GM10847 (cell line): Measurements from ENCODE around the gene FSD2.

Source experiments
- POLR2A ChIP-seq: IDR thresholded peaks from 2 replicates; pipeline ENCODE4 v1.6.1; 2011; ENCODE audit not compliant: insufficient read length; ENCODE audit errors: extremely low read depth

Gene FSD2

GRCh38 chr15:82835391-82835917, 29.6 kb upstream of the FSD2 start:
- no peak for TF ChIP-seq POLR2A

- TF ChIP-seq POLR2A: no peak
These were observed 27.5 kb upstream of the FSD2 start for GRCh38 chr15:82833362-82833682.

- TF ChIP-seq POLR2A: no peak
These were observed 26.9 kb upstream of the FSD2 start for GRCh38 chr15:82832601-82833361.

DNA sequence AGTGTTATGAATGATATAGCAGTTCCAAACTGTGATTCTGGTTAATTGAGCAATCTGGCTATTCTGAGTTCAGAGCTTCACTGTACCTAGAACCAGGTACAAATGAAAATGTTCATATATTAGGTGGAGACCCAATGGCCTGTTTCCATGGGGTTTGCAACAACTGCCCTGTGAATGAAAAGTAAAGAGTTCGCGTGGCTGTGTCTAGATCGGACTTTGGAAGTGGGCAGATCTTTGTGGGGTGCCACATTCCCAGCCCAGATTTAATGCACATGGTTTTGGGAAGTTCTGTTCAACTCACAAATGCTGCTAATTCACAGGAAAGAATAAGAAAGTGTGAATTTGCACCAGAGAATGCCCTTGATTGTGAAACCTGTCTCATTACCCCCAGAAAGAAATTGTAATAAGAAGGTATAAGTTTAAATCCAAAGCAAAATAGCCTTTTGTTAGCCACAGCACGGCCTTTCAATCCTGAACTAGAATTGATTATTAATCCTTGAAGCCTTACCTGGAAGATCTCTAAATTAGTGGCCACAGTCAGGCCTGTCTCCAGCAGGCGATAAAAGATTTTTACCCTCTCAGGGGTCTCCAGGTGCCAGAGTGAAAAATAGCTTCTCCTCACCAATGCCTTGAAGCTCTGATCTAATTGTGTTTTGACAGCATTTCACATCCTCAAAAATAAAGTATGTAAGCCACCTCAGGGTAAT, 26.2 kb upstream of the FSD2 start:
- TF ChIP-seq POLR2A: no peak

GRCh38 chr15:82830427-82831173, 24.7 kb upstream of the FSD2 start:
- TF ChIP-seq POLR2A: no peak

- TF ChIP-seq POLR2A: no peak
These were observed 23.4 kb upstream of the FSD2 start for GRCh38 chr15:82829234-82829633.

DNA sequence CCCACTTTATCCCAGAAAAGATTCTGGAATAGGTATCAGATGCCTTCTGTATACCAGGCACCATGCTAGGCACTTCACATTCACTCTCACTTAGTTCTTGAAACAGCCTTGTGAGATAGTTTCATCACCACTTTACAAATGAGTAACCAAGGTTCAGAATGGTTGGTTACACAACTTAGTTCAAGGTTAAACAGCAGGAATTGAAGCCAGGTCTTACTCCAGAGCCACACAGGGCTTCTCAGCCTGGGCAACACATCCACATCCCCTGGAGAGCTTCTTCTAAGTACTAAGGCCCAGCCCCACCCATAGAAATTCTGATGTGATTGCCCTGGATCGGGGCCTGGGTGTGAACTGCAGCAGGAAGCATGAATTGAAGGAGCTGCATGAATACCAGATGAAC, 22.2 kb upstream of the FSD2 start:
- no peak for TF ChIP-seq POLR2A

DNA sequence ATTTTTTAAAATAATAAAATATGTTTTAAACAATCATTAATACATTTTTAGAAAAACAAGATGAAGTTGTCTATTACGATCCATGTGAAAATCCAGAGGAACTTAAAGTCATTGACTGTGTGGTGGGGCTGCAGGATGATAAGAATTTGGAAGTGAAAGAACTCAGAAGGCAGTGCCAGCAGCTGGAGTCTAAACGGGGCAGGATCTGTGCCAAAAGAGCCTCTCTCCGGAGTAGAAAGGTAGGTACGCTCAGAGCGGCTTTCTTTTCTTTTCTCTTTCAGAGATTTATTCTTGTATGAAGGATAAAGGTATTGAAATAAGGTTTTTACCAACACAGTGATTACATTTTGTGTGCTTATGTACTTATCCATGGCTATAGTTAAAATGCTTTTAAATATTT, 17.2 kb upstream of the FSD2 start:
- no peak for TF ChIP-seq POLR2A

- TF ChIP-seq POLR2A: no peak
These were observed 14.3 kb upstream of the FSD2 start for GRCh38 chr15:82820128-82820527.

DNA sequence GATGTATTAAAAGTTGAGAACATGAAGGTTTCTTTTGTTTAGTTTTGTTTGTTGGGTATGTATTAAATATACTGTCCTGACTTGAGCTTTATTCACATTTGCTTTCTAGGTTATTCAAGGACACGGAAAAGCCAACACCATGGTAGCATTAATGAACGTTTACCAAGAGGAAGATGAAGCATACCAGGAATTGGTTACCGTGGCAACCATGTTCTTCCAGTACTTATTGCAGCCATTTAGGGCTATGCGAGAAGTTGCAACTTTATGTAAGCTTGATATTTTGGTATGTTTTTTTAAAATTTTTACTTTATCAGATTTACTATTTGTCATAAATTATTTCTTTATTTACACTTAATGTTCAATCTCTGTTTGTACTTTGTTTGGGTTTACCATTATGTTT, 7.1 kb upstream of the FSD2 start:
- TF ChIP-seq POLR2A: no peak

DNA sequence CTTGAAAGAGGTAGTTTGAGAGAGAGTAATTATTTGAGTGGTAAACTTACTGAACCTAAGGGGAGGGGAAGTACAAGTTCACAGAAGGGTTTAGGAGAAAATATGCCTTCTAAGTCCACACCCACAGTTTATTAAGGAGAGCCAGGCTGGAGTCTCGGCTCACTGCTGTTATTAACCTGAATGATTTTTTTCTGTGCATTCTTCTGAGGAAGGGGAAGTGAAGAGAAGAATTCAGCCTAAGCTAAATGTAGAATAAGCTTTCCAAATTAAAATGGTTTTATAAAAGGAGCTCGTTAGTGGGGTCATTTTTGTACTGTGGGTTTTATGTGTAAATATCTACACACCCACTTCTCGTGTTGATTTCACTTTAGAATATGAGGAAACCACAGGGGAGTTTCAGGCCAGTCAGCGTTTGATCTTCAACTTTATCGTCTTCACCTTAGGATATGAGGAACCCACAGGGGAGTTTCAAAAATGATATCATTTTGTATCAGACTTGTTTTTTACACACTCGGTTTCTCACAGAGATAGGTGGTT, 5.1 kb upstream of the FSD2 start:
- TF ChIP-seq POLR2A: no peak

- no peak for TF ChIP-seq POLR2A
These were observed 4.4 kb upstream of the FSD2 start for GRCh38 chr15:82810061-82810889.

GRCh38 chr15:82809308-82810060, 3.6 kb upstream of the FSD2 start, which contains the start of gene WHAMM:
Gene WHAMM, plus strand, starts transcription at chr15:82809628. Its CDS starts 99 bp downstream, at chr15:82809727.
- TF ChIP-seq POLR2A: peak; percentile 91

GRCh38 chr15:82808634-82809041, 2.8 kb upstream of the FSD2 start:
- TF ChIP-seq POLR2A: no peak

- TF ChIP-seq POLR2A: no peak
These were observed 2.2 kb upstream of the FSD2 start for GRCh38 chr15:82807920-82808633.
